HepG2 (cell line): ENCODE results near the gene C20orf204. TPM values are rescaled to one million over a fixed set of nuclear protein-coding genes. Genes with fewer than 3 reads are reported as not detected.

ENCODE experiments used
- ARHGAP35 ChIP-seq: sonication (generic); formaldehyde crosslinking; IDR thresholded peaks from 2 replicates; pipeline ENCODE4 v1.9.0; 2022; ENCODE audit warnings: mild to moderate bottlenecking, inconsistent platforms, moderate library complexity, missing genetic modification reagents, borderline replicate concordance
- ATM ChIP-seq: fragments of 450-650 bp; IDR thresholded peaks from 2 replicates; pipeline ENCODE4 v1.7.1; 2017; ENCODE audit warnings: mild to moderate bottlenecking, borderline replicate concordance
- ELF1 ChIP-seq: sonication (generic); formaldehyde crosslinking; IDR thresholded peaks from 2 replicates; pipeline ENCODE4 v1.4.0; 2020; ENCODE audit warnings: missing genetic modification reagents
- FOXM1 ChIP-seq: sonication (generic); formaldehyde crosslinking; IDR thresholded peaks from 2 replicates; pipeline ENCODE4 v1.5.0; 2020; ENCODE audit warnings: missing genetic modification reagents
- GPN1 ChIP-seq: sonication (generic); formaldehyde crosslinking; IDR thresholded peaks from 2 replicates; pipeline ENCODE4 v1.5.1; 2020; ENCODE audit warnings: missing genetic modification reagents, borderline replicate concordance
- HNF4A ChIP-seq: sonication (generic); formaldehyde crosslinking; IDR thresholded peaks from 2 replicates; pipeline ENCODE4 v1.4.0; 2020; ENCODE audit warnings: missing genetic modification reagents
- IRF2 ChIP-seq: IDR thresholded peaks from 2 replicates; pipeline ENCODE4 v1.6.1; 2018; ENCODE audit warnings: missing genetic modification reagents, missing compliant biosample characterization
- MEF2D ChIP-seq: sonication (generic); formaldehyde crosslinking; IDR thresholded peaks from 2 replicates; pipeline ENCODE4 v1.5.1; 2020; ENCODE audit warnings: mild to moderate bottlenecking, missing genetic modification reagents
- NPAS2 ChIP-seq: sonication (generic); formaldehyde crosslinking; IDR thresholded peaks from 2 replicates; pipeline ENCODE4 v1.8.0; 2022; ENCODE audit warnings: mild to moderate bottlenecking, missing genetic modification reagents, borderline replicate concordance
- SALL2 ChIP-seq: sonication (generic); formaldehyde crosslinking; IDR thresholded peaks from 2 replicates; pipeline ENCODE4 v1.8.1; 2023; ENCODE audit warnings: mild to moderate bottlenecking, missing genetic modification reagents, inconsistent platforms
- SAP130 ChIP-seq: IDR thresholded peaks from 2 replicates; pipeline ENCODE4 v1.6.1; 2016; ENCODE audit warnings: low read depth
- TAF1 ChIP-seq: sonication (generic); formaldehyde crosslinking; IDR thresholded peaks from 2 replicates; pipeline ENCODE4 v1.4.0; 2020; ENCODE audit warnings: missing genetic modification reagents
- ZBTB49 ChIP-seq: sonication (generic); formaldehyde crosslinking; IDR thresholded peaks from 2 replicates; pipeline ENCODE4 v1.4.0; 2020; ENCODE audit warnings: missing genetic modification reagents, borderline replicate concordance
- ZNF235 ChIP-seq: sonication (generic); formaldehyde crosslinking; IDR thresholded peaks from 2 replicates; pipeline ENCODE4 v1.8.1; 2023; ENCODE audit warnings: mild to moderate bottlenecking, missing genetic modification reagents, borderline replicate concordance
- ZNF496 ChIP-seq: sonication (generic); formaldehyde crosslinking; IDR thresholded peaks from 2 replicates; pipeline ENCODE4 v1.8.1; 2023; ENCODE audit warnings: mild to moderate bottlenecking, moderate library complexity, missing genetic modification reagents; ENCODE audit not compliant: insufficient replicate concordance
- ZNF543 ChIP-seq: sonication (generic); formaldehyde crosslinking; IDR thresholded peaks from 2 replicates; pipeline ENCODE4 v1.4.0; 2020; ENCODE audit warnings: mild to moderate bottlenecking, missing genetic modification reagents
- ZNF547 ChIP-seq: sonication (generic); formaldehyde crosslinking; IDR thresholded peaks from 2 replicates; pipeline ENCODE4 v1.5.1; 2020; ENCODE audit warnings: mild to moderate bottlenecking, missing genetic modification reagents
- ZNF567 ChIP-seq: sonication (generic); formaldehyde crosslinking; IDR thresholded peaks from 2 replicates; pipeline ENCODE4 v1.8.1; 2023; ENCODE audit warnings: mild to moderate bottlenecking, missing genetic modification reagents, borderline replicate concordance
- ZNF609 ChIP-seq: sonication (generic); formaldehyde crosslinking; IDR thresholded peaks from 2 replicates; pipeline ENCODE4 v1.4.0; 2020; ENCODE audit warnings: mild to moderate bottlenecking, missing genetic modification reagents, borderline replicate concordance
- ZNF776 ChIP-seq: sonication (generic); formaldehyde crosslinking; IDR thresholded peaks from 2 replicates; pipeline ENCODE4 v1.4.0; 2020; ENCODE audit warnings: mild to moderate bottlenecking, missing genetic modification reagents
- ZNF879 ChIP-seq: sonication (generic); formaldehyde crosslinking; IDR thresholded peaks from 2 replicates; pipeline ENCODE4 v1.8.1; 2023; ENCODE audit warnings: missing genetic modification reagents
- polyA plus RNA-seq, 8 experiments: library from polyadenylated mRNA; depleted of rRNA in 3 of 8; stranded (reverse) in 7 of 8; unstranded in 1 of 8; fragments of >200 nt; fragmentation: Illumina TruSeq in 4 of 8; extraction: Trizol in 4 of 8; gene quantifications; 2 replicates each; pipeline versions ENCODE4 v1.2.1 to v1.2.3, GENCODE V29; 2011 to 2016; ENCODE audit warnings: low read depth in 4 of 8, missing spikeins in 1 of 8, mixed read lengths in 1 of 8; ENCODE audit not compliant: insufficient read depth in 1 of 8
- total RNA-seq, 5 experiments: library from RNA; depleted of rRNA; stranded (reverse); fragments of >200 nt; fragmentation: Illumina TruSeq; extraction: Trizol; gene quantifications; 2 replicates each; pipeline ENCODE4 v1.2.3, GENCODE V29; 2016; ENCODE audit warnings: low read depth in 1 of 5
- TF ChIP-seq, protein P1 (sequence below): sonication (generic); formaldehyde crosslinking; conservative IDR thresholded peaks from 2 replicates; pipeline ENCODE4 v1.8.0; 2022; ENCODE audit warnings: mild to moderate bottlenecking, moderate library complexity, missing genetic modification reagents

The C20orf204 gene
- total and polyA plus RNA-seq, 2 of the 13 experiments (the other 11 are each of a cell fraction or from before 2014, with no cell fraction given) = 22.1 to 80.0 TPM

DNA sequence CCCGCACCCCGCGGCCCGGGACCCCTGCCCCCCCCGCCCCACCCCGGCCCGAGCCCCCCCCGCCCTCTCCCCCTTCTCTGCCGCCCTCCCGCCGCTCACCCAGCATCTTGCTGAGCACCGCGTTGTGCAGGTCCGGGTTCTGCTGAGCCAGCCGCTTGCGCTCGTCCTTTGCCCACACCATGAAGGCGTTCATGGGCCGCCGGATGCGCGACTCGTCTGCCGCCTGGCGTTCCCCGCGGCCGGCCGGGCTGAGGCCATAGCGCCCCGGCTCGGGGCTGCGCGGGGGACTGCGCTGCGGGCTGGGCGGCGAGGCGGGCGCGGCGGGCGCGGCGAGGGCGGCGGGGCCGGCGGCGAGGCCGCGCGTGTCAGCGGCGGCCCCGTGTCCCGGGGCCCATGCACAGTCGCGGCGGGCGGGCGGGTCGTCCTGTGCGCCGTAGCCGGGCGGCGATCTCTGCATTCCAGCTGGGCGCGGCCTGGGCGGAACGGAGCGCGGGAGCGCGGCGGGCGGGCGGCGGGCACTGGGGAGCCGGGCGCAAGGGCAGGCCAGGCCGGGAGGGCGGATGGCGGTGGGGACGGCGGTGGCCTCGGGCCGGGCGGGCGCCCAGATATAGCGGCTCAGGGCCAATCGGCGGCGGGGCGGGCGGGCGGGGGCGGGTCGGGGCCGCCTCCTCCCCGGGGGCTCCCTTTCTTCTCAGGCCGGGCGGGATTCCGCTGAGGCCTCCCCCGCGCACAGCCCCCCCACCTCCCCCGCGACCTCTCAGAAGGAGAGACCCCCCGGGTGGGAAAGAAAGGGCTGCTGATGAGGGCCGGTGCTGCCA is 13.3 kb downstream of the C20orf204 start, which contains the start of gene SOX18 (continued):
- TF ChIP-seq ZNF567 (no peak), ZNF543 (CRISPR knock-in tag) (no peak), ZNF235 (CRISPR knock-in tag) (no peak; the same call in 1 of the 2 replicates), ARHGAP35 (CRISPR knock-in tag) (no peak), ZNF547 (CRISPR knock-in tag) (no peak), ZNF776 (0 out of 2 replicates have a peak, but pooled peaks have one; percentile 13), ZBTB49 (CRISPR knock-in tag) (no peak), TAF1 (peak; percentile 52), ELF1 (no peak), GPN1 (CRISPR knock-in tag) (no peak), MEF2D (CRISPR knock-in tag) (no peak), HNF4A (no peak), SALL2 (no peak), FOXM1 (0 out of 2 replicates have a peak, but pooled peaks have one; percentile 35), ZNF496 (CRISPR knock-in tag) (no peak), ZNF879 (CRISPR knock-in tag) (no peak), NPAS2 (no peak), IRF2 (CRISPR knock-in tag) (no peak), ATM (no peak), ZNF609 (no peak), SAP130 (CRISPR knock-in tag) (peak; percentile 69)
- TF ChIP-seq, protein P1, sequence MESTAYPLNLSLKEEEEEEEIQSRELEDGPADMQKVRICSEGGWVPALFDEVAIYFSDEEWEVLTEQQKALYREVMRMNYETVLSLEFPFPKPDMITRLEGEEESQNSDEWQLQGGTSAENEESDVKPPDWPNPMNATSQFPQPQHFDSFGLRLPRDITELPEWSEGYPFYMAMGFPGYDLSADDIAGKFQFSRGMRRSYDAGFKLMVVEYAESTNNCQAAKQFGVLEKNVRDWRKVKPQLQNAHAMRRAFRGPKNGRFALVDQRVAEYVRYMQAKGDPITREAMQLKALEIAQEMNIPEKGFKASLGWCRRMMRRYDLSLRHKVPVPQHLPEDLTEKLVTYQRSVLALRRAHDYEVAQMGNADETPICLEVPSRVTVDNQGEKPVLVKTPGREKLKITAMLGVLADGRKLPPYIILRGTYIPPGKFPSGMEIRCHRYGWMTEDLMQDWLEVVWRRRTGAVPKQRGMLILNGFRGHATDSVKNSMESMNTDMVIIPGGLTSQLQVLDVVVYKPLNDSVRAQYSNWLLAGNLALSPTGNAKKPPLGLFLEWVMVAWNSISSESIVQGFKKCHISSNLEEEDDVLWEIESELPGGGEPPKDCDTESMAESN (CRISPR knock-in tag) = no peak
